OCI-M1 (cell line): ENCODE results near the gene SFSWAP.
"Not testable (repeated sequence)": the region's sequence is repeated elsewhere in the genome, so short reads cannot be mapped to it uniquely, and the experiment has no call there.

ENCODE experiments used
- DNase-seq: peaks from one replicate; lab custom pipeline; 2025; lab: John Stamatoyannopoulos, UW

The SFSWAP gene

GRCh38 chr12:131736446-131737149 lies 25.7 kb downstream of the SFSWAP start:
- DNase-seq = no peak

- DNase-seq = no peak
Measured at GRCh38 chr12:131737150-131737827, 26.4 kb downstream of the SFSWAP start.

DNA sequence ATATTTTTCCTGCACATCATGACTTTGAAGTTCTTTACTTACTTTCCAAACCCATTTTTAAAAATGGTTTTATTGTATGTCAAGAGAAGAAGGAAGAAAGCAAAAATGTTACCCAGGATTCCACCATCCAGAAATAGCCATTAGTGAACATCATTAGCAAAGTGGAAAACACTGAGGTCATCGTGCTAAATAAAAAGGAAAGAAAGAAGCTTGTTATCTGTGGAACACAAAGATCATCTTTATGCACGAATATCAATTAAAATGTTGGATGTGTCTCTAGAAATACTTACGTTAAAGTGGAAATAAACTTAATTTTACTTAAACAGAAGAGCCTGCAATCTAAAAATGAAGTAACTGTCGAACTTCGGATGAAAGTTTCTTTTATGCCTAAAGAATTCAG lies 27.3 kb downstream of the SFSWAP start:
- no peak for DNase-seq

- DNase-seq = no peak
Measured at GRCh38 chr12:131740626-131741025, 29.7 kb downstream of the SFSWAP start.

DNA sequence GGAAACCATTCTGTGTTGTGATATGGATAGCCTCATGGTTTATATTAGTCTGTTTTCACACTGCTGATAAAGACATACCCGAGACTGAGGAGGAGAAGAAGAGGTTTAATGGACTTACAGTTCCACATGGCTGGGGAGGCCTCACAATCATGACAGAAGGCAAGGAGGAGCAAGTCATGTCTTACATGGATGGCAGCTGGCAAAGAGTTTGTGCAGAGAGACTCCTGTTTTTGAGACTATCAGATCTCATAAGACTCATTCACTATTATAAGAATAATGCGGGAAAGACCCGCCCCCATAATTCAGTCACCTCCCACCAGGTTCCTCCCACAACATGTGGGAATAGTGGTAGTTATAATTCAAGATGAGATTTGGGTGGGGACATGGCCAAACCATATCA lies 31.9 kb downstream of the SFSWAP start:
- not testable (repeated sequence) for DNase-seq

DNA sequence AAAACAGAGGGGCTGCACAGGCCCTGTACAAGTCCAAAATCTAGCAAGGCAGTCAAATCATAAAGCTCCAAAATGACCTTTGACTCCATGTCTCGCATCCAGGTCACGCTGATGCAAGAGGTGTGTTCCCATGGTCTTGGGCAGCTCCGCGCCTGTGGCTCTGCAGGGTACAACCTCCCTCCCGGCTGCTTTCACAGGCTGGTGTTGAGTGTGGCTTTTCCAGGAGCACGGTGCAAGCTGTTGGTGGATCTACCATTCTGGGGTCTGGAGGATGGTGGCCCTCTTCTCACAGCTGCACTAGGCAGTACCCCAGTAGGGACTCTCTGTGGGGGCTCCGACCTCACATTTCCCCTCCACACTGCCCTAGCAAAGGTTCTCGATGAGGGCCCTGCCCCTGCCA lies 32.5 kb downstream of the SFSWAP start:
- not testable (repeated sequence) for DNase-seq

GRCh38 chr12:131743880-131744279 lies 33.0 kb downstream of the SFSWAP start:
- DNase-seq = peak; percentile 1

GRCh38 chr12:131744675-131745074 lies 33.8 kb downstream of the SFSWAP start:
- DNase-seq = not testable (repeated sequence)

- DNase-seq = no peak
Measured at GRCh38 chr12:131745706-131746105, 34.8 kb downstream of the SFSWAP start.

- DNase-seq = no peak
Measured at GRCh38 chr12:131747276-131748177, 36.6 kb downstream of the SFSWAP start.

- no peak for DNase-seq
Measured at GRCh38 chr12:131749618-131750315, 38.9 kb downstream of the SFSWAP start.

- no peak for DNase-seq
Measured at GRCh38 chr12:131751335-131751734, 40.4 kb downstream of the SFSWAP start.

DNA sequence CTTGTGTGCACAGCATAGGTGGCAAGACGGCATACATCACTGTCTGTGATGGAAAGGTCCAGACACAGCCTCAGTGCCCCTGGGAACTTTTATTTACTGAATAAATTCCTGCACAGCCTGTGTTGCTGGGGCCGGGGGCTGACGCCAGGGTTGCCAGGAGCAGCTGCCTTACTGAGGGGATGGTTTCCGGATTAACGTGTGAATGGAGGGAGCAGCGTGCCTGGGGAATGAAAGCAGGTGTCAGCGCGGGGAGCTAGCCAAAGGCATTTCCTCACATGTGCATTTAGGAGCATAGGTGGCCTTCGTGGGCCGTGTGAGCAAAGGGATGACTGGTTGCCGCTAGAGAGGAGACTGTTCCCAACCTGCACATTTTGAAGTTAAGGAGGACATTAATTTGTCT lies 41.6 kb downstream of the SFSWAP start:
- no peak for DNase-seq

DNA sequence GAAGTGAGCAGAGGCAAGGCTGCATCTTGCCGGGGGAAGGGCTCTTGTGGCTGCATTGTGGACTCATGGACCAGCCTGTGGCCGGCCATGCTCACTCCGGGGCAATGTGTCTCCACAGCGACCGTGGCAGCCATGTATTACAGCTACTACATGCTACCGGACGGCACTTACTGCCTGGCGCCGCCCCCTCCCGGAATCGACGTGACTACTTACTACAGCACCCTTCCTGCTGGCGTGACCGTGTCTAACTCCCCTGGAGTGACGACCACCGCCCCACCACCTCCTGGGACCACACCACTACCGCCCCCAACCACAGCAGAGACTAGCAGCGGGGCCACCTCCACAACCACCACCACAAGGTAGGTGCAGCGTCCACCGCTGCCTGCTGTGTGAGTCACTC lies 42.1 kb downstream of the SFSWAP start:
- DNase-seq = no peak

- DNase-seq = no peak
Measured at GRCh38 chr12:131753757-131754156, 42.9 kb downstream of the SFSWAP start.

GRCh38 chr12:131754184-131754583 lies 43.3 kb downstream of the SFSWAP start:
- no peak for DNase-seq

DNA sequence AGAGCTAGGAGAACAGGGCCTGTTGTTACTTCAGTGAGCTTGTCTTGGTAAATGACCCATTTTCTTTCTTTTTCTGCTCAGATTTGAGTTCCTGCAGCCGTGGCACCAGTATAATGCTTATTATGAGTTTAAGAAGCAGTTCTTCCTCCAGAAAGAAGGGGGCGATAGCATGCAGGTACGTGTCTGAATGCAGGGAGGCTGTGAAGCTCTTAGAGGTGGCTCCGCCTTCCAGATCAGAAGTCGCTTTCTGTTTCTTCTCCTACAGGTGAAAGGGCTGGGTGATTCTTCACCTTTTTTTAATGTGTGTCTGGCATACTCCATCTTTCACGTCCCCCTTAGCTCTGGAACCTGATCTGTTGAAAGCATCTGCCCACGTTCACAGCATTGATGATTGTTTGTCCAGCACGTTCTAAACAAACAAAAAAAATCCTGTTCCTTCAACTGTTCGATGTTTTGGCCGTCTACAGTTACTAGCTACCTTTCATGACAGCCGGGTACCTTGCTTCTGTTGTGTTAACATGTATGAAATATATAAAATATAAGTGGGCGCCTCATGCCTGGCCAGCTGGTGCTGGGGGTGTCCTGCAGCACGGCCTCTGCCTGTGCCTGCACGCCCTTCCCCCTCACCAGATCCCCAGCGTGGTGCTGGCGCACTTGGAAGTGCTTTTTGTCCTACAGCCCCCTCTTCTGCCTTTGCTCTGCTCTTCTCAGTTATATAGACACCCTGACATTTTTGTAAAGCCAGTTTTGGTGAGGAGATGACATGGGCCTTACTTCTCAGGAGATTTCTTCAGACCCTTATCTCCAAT lies 44.6 kb downstream of the SFSWAP start:
- DNase-seq = peak; percentile 44

DNA sequence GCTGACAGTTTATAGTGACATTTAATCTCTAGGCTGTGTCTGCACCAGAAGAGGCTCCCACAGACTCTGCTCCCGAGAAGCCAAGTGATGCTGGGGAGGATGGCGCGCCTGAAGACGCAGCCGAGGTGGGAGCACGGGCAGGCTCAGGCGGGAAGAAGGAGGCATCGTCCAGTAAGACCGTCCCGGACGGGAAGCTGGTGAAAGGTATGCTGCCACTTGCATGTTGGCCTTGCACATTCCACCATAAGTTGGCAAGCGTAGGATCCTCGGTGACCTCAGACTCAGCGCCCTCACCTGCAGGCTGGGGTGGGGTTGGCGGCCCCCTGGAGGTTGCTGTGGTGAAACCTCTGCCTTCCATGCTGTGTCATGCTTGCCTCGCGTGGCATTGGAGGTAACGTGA lies 45.6 kb downstream of the SFSWAP start:
- no peak for DNase-seq

GRCh38 chr12:131757111-131757510 lies 46.2 kb downstream of the SFSWAP start:
- no peak for DNase-seq

DNA sequence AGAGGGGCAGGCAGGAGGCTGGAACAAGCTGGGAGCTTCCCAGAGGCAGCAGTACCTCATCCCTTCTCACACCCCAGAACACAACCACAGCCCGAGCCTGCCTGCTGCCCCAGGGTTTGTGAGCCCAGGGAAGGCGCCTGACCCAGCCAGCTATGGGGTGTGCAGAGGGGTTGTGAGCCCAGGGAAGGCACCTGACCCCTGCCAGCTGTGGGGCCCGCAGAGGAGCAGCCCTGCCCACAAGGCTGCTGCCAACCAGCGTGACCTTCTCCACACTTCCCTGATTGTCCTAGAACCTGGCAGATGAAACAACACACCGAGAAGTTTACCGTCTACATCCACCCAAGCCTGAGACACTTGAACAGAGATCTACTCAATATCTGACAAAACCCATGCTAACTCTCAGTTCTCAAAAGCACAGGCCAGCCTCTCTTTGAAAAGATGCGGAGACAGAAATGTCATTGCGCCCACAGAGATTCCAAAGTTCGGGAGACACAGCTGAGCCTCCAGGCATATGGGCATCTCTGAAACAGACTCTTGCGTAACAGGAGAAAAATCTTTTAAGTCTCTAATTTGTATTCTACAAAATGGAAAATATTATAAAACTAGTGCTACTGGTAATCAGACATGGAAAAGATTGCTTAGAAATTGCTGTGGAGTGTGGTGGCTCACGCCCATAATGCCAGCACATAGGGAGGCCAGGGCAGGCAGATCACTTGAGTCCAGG lies 47.3 kb downstream of the SFSWAP start:
- DNase-seq = no peak

DNA sequence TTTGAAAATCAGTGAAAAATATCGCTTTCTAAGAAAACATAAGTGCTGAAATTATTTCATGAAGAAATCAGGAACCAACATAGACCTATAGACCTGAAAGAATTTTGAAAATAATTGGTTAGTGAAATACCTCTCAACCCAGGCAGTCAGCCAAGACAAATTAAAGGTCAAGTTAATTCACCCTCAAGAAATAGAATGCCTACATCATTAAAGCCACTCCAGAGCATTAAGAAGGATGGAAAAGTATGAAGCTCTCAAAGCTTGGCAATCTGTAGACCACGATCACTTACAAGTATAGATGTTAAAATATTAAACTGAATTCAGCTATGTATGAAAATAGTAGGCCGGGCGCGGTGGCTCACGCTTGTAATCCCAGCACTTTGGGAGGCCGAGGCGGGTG lies 48.3 kb downstream of the SFSWAP start:
- DNase-seq = no peak
